ACC112 (cell line): ENCODE results near the gene TEDC1.

Source experiments
- H2AFZ ChIP-seq: fragments of 200-600 bp; sonication (generic); one replicate; pipeline ENCODE4 v1.6.0; 2017; ENCODE audit warnings: antibody characterized with exemption, low read length; ENCODE audit not compliant: unreplicated experiment
- H3K27ac ChIP-seq: fragments of 200-600 bp; sonication (generic); 2 replicates; pipeline ENCODE4 v1.5.1; 2014; ENCODE audit warnings: low read depth, mild to moderate bottlenecking, antibody characterized with exemption, low read length, moderate library complexity
- H3K27me3 ChIP-seq: fragments of 200-600 bp; sonication (generic); 2 replicates; pipeline ENCODE4 v1.6.1; 2014; ENCODE audit warnings: mild to moderate bottlenecking, antibody characterized with exemption, low read length, moderate library complexity, mixed read lengths; ENCODE audit not compliant: insufficient read depth
- H3K36me3 ChIP-seq: fragments of 200-600 bp; sonication (generic); 2 replicates; pipeline ENCODE4 v1.6.1; 2016; ENCODE audit warnings: mild to moderate bottlenecking, antibody characterized with exemption, low read length, moderate library complexity, mixed read lengths; ENCODE audit not compliant: insufficient read depth
- H3K4me1 ChIP-seq: fragments of 200-600 bp; sonication (generic); one replicate; pipeline ENCODE4 v1.6.1; 2016; ENCODE audit warnings: low read length, mixed read lengths; ENCODE audit not compliant: insufficient read depth, unreplicated experiment, control insufficient read depth
- H3K4me3 ChIP-seq: fragments of 200-600 bp; sonication (generic); 2 replicates; pipeline ENCODE4 v1.5.1; 2014; ENCODE audit warnings: mild to moderate bottlenecking, low read depth, low read length
- H3K79me2 ChIP-seq: fragments of 200-600 bp; sonication (generic); one replicate; pipeline ENCODE4 v1.6.0; 2016; ENCODE audit warnings: low read length; ENCODE audit not compliant: control insufficient read depth, unreplicated experiment, insufficient read depth

The TEDC1 gene

GRCh38 chr14:105481886-105482457, 9.1 kb upstream of the TEDC1 start:
- H3K4me1 ChIP-seq, result peaks cover 37% of the 10 kb centered on the region
- H2AFZ ChIP-seq, result no peak overlapping the region
- no peak overlapping the region for H3K4me3 ChIP-seq
- no peaks in the 10 kb centered on the region for H3K36me3 ChIP-seq
- peaks cover 5% of the 10 kb centered on the region for H3K79me2 ChIP-seq
- no peaks in the 10 kb centered on the region for H3K27me3 ChIP-seq
- H3K27ac ChIP-seq, result peak overlapping the region; percentile 100

- H3K4me1 ChIP-seq, result peaks cover 35% of the 10 kb centered on the region
Observed at GRCh38 chr14:105482486-105483110, 8.4 kb upstream of the TEDC1 start.

GRCh38 chr14:105483300-105484068, 7.6 kb upstream of the TEDC1 start:
- no peak overlapping the region for H3K4me3 ChIP-seq
- H3K27me3 ChIP-seq, result peaks cover 5% of the 10 kb centered on the region; the same call in 1 of the 2 replicates
- H3K79me2 ChIP-seq, result no peaks in the 10 kb centered on the region
- peak overlapping the region; percentile 100; the same call in 1 of the 2 replicates for H3K27ac ChIP-seq
- no peaks in the 10 kb centered on the region for H3K36me3 ChIP-seq
- peaks cover 39% of the 10 kb centered on the region for H3K4me1 ChIP-seq
- H2AFZ ChIP-seq, result no peak overlapping the region

More at GRCh38 chr14:105482486-105483110, 8.4 kb upstream of the TEDC1 start:
- Histone ChIP-seq H3K79me2 (no peaks in the 10 kb centered on the region), H3K27me3 (peaks cover 5% of the 10 kb centered on the region; the same call in 1 of the 2 replicates), H3K4me3 (no peak overlapping the region), H2AFZ (no peak overlapping the region), H3K36me3 (no peaks in the 10 kb centered on the region), H3K27ac (peak overlapping the region; percentile 100)

- H3K36me3 ChIP-seq, result no peaks in the 10 kb centered on the region
- no peak overlapping the region for H2AFZ ChIP-seq
- no peaks in the 10 kb centered on the region for H3K79me2 ChIP-seq
- no peak overlapping the region for H3K27ac ChIP-seq
- H3K4me1 ChIP-seq, result peaks cover 45% of the 10 kb centered on the region
- H3K27me3 ChIP-seq, result peaks cover 5% of the 10 kb centered on the region; the same call in 1 of the 2 replicates
- H3K4me3 ChIP-seq, result no peak overlapping the region
Observed at GRCh38 chr14:105484069-105484996, 6.7 kb upstream of the TEDC1 start.

- Histone ChIP-seq H3K27me3 (peaks cover 5% of the 10 kb centered on the region; the same call in 1 of the 2 replicates), H3K4me3 (no peak overlapping the region), H3K79me2 (no peaks in the 10 kb centered on the region), H3K27ac (no peak overlapping the region), H3K36me3 (no peaks in the 10 kb centered on the region), H2AFZ (no peak overlapping the region), H3K4me1 (peaks cover 47% of the 10 kb centered on the region)
Observed at GRCh38 chr14:105484997-105485393, 6.1 kb upstream of the TEDC1 start.

- Histone ChIP-seq H3K4me3 (no peak overlapping the region), H3K36me3 (no peaks in the 10 kb centered on the region), H3K4me1 (peaks cover 41% of the 10 kb centered on the region), H3K27ac (no peak overlapping the region), H3K27me3 (peaks cover 5% of the 10 kb centered on the region; the same call in 1 of the 2 replicates), H3K79me2 (no peaks in the 10 kb centered on the region), H2AFZ (no peak overlapping the region)
Observed at GRCh38 chr14:105485739-105486162, 5.3 kb upstream of the TEDC1 start.

- H3K79me2 ChIP-seq, result no peaks in the 10 kb centered on the region
- peaks cover 36% of the 10 kb centered on the region for H3K4me1 ChIP-seq
- no peaks in the 10 kb centered on the region for H3K36me3 ChIP-seq
- peaks cover 5% of the 10 kb centered on the region; the same call in 1 of the 2 replicates for H3K27me3 ChIP-seq
- H2AFZ ChIP-seq, result peak within 1 kb of the TSS; percentile 27
- no peak within 1 kb of the TSS for H3K27ac ChIP-seq
- peak within 1 kb of the TSS; percentile 77 for H3K4me3 ChIP-seq
Observed at GRCh38 chr14:105486163-105486973, 4.7 kb upstream of the TEDC1 start, which contains the start of gene CRIP1. Gene CRIP1, plus strand, starts transcription at chr14:105486886. Its CDS starts 374 bp downstream, at chr14:105487260.

- Histone ChIP-seq H3K27ac (no peak overlapping the region), H3K4me1 (peaks cover 38% of the 10 kb centered on the region), H3K36me3 (no peaks in the 10 kb centered on the region), H3K27me3 (peaks cover 5% of the 10 kb centered on the region; the same call in 1 of the 2 replicates), H2AFZ (peak overlapping the region; percentile 27), H3K4me3 (peak overlapping the region; percentile 77), H3K79me2 (no peaks in the 10 kb centered on the region)
Observed at GRCh38 chr14:105486974-105487448, 4.0 kb upstream of the TEDC1 start.

- H3K36me3 ChIP-seq, result no peaks in the 10 kb centered on the region
- H3K27ac ChIP-seq, result no peak overlapping the region
- peaks cover 5% of the 10 kb centered on the region; the same call in 1 of the 2 replicates for H3K27me3 ChIP-seq
- H3K4me3 ChIP-seq, result peak overlapping the region; percentile 77
- peak overlapping the region; percentile 27 for H2AFZ ChIP-seq
- no peaks in the 10 kb centered on the region for H3K79me2 ChIP-seq
- H3K4me1 ChIP-seq, result peaks cover 33% of the 10 kb centered on the region
Observed at GRCh38 chr14:105487449-105487985, 3.5 kb upstream of the TEDC1 start.
